Stimulated activated naive CD8-positive, alpha-beta T cell treated with anti-CD3 and anti-CD28 coated beads, Interleukin-15, Interleukin-2, amounts not matched to agents 100 U/mL and 50 U/mL, for 24 hours (primary cell): ENCODE results near the gene SYT14.

Experiments
- ATAC-seq: fragments of 150-1000 bp; cut with Tn5 transposase; one replicate; pipeline ENCODE4 v1.10.0; 2021
- DNase-seq: peaks from one replicate; pipeline ENCODE4 v3.0.0; 2021

SYT14 gene

GRCh38 chr1:210207597-210208450 is 269.8 kb downstream of the SYT14 start:
- ATAC-seq, result no peak

GRCh38 chr1:210213335-210213734 is 275.3 kb downstream of the SYT14 start:
- no peak for DNase-seq
- ATAC-seq, result no peak

More at GRCh38 chr1:210207597-210208450, 269.8 kb downstream of the SYT14 start:
- no peak for DNase-seq

- no peak for ATAC-seq
Measured at GRCh38 chr1:210214573-210215409, 276.8 kb downstream of the SYT14 start.

GRCh38 chr1:210217482-210217881 is 279.5 kb downstream of the SYT14 start:
- no peak for ATAC-seq
- no peak for DNase-seq

More at GRCh38 chr1:210214573-210215409, 276.8 kb downstream of the SYT14 start:
- no peak for DNase-seq

- no peak for DNase-seq
- ATAC-seq, result no peak
Measured at GRCh38 chr1:210218047-210218446, 280.0 kb downstream of the SYT14 start.
